ENCODE data around the gene LRP1B.

The LRP1B gene

GRCh38 chr2:141137122-141137693, 993.6 kb downstream of the LRP1B start:
- Histone ChIP-seq H3K4me3 (ENCODE audit: low read depth in 1 of 2, low read length in 1 of 2) (no peak overlapping the region), H3K27me3 (no peaks in the 10 kb centered on the region), H3K4me1 (ENCODE audit: control insufficient read depth in 1 of 2, insufficient read depth in 1 of 2, low read depth in 1 of 2, low read length in 1 of 2) (no peaks in the 10 kb centered on the region), H3K36me3 (no peaks in the 10 kb centered on the region), H3K9me3 (no peaks in the 10 kb centered on the region), H3K27ac (no peak overlapping the region)
- no peak for TF ChIP-seq CTCF (IDR thresholded peaks at IDR 0.05)

GRCh38 chr2:141133883-141134282, 996.9 kb downstream of the LRP1B start:
- Histone ChIP-seq H3K9me3 (no peaks in the 10 kb centered on the region), H3K36me3 (no peaks in the 10 kb centered on the region), H3K27ac (no peak overlapping the region), H3K4me3 (ENCODE audit: low read depth in 1 of 2, low read length in 1 of 2) (no peak overlapping the region), H3K4me1 (ENCODE audit: control insufficient read depth in 1 of 2, insufficient read depth in 1 of 2, low read depth in 1 of 2, low read length in 1 of 2) (no peaks in the 10 kb centered on the region), H3K27me3 (no peaks in the 10 kb centered on the region)
- no peak for TF ChIP-seq CTCF (IDR thresholded peaks at IDR 0.05)

- Histone ChIP-seq H3K36me3 (no peaks in the 10 kb centered on the region), H3K4me1 (ENCODE audit: control insufficient read depth in 1 of 2, insufficient read depth in 1 of 2, low read depth in 1 of 2, low read length in 1 of 2) (no peaks in the 10 kb centered on the region), H3K27me3 (no peaks in the 10 kb centered on the region), H3K4me3 (ENCODE audit: low read depth in 1 of 2, low read length in 1 of 2) (no peak overlapping the region), H3K27ac (no peak overlapping the region), H3K9me3 (no peaks in the 10 kb centered on the region)
- TF ChIP-seq CTCF (IDR thresholded peaks at IDR 0.05) = no peak
Observed at GRCh38 chr2:141125432-141125831, 1005.4 kb downstream of the LRP1B start.

GRCh38 chr2:141118836-141119235, 1012.0 kb downstream of the LRP1B start:
- Histone ChIP-seq H3K27ac (no peak overlapping the region), H3K4me3 (ENCODE audit: low read depth in 1 of 2, low read length in 1 of 2) (no peak overlapping the region), H3K9me3 (no peaks in the 10 kb centered on the region), H3K4me1 (ENCODE audit: control insufficient read depth in 1 of 2, insufficient read depth in 1 of 2, low read depth in 1 of 2, low read length in 1 of 2) (no peaks in the 10 kb centered on the region), H3K36me3 (no peaks in the 10 kb centered on the region), H3K27me3 (no peaks in the 10 kb centered on the region)
- no peak for TF ChIP-seq CTCF (IDR thresholded peaks at IDR 0.05)

- TF ChIP-seq CTCF (IDR thresholded peaks at IDR 0.05) = no peak
- H3K27ac ChIP-seq = no peak overlapping the region
- no peaks in the 10 kb centered on the region for H3K4me1 ChIP-seq (ENCODE audit: control insufficient read depth in 1 of 2, insufficient read depth in 1 of 2, low read depth in 1 of 2, low read length in 1 of 2)
- H3K9me3 ChIP-seq = no peaks in the 10 kb centered on the region
- no peaks in the 10 kb centered on the region for H3K36me3 ChIP-seq
- H3K4me3 ChIP-seq (ENCODE audit: low read depth in 1 of 2, low read length in 1 of 2) = no peak overlapping the region
- H3K27me3 ChIP-seq = no peaks in the 10 kb centered on the region
Observed at GRCh38 chr2:141113301-141113700, 1017.5 kb downstream of the LRP1B start.

GRCh38 chr2:141109633-141110032, 1021.2 kb downstream of the LRP1B start:
- Histone ChIP-seq H3K27ac (no peak overlapping the region), H3K9me3 (no peaks in the 10 kb centered on the region), H3K4me1 (ENCODE audit: control insufficient read depth in 1 of 2, insufficient read depth in 1 of 2, low read depth in 1 of 2, low read length in 1 of 2) (no peaks in the 10 kb centered on the region), H3K27me3 (no peaks in the 10 kb centered on the region), H3K4me3 (ENCODE audit: low read depth in 1 of 2, low read length in 1 of 2) (no peak overlapping the region), H3K36me3 (no peaks in the 10 kb centered on the region)
- TF ChIP-seq CTCF (IDR thresholded peaks at IDR 0.05) = no peak

Data from neutrophil (primary cell).